Measurements from ENCODE around the gene LRRC31.
A peak's percentile ranks its signal among the peaks of the same experiment; 100 is the strongest.

The LRRC31 gene

GRCh38 chr3:169863458-169863899, 6.3 kb downstream of the LRRC31 start:
- DNase-seq (ENCODE audit: low read depth, low spot score) = peak; percentile 24

DNA sequence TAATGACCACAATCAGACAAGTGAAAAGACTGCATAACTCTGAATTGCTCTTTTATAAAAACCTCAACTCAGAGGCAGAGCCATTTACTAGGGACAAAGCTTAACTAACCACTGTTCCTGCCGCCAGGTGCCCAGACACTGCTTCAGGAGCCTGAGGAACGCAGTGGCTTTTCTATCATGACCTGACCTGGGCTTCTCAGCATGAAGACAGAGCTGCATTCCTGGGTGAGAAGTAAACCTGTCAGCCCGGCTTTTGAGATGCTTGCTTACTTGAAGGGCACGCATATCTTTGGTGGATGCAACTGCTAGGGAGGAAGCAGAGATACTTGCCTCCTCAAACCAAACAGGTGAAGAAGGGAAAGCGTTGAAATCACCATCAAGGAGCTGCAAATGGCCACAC, 7.9 kb downstream of the LRRC31 start:
- DNase-seq (ENCODE audit: low read depth, low spot score) = no peak

GRCh38 chr3:169857811-169858210, 11.9 kb downstream of the LRRC31 start:
- DNase-seq (ENCODE audit: low read depth, low spot score) = no peak

DNA sequence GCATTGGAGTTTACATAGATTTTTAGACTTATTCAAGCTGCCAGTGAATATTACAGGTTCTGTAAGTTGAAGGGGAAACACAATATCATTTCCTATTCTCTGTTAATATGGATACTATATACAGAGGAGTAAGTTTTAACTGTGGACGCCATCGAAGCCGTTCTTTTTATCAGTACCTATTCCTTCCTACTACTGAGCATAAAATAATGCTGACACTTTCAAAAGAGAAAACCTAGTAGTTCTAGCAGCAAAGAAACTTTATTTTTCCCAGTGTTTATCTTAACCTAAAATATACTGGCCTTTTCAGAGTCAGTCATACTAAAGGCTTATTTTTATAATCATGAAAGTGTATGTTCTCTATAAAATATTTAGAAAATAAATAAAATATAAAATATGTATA, 14.2 kb downstream of the LRRC31 start:
- DNase-seq (ENCODE audit: low read depth, low spot score) = no peak

DNA sequence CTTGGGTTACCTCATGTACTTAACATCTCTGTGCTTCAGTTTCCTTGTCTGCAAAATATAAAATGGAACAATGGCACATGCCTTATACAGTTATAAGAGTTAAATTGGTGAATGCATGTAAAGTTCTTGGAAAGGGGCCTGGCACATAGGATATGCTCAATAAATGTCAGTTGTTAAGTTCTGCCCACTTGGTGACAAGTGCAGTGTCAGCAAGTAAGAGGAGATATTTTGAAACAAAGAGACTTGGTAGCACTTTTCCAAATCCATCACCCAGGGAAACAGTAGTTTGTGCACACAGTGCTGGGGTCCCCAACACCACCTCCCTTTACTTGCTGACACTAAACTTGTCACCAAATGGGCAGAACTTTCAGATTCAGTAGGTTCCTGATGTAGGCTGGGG, 19.1 kb downstream of the LRRC31 start:
- DNase-seq (ENCODE audit: low read depth, low spot score) = no peak

GRCh38 chr3:169848741-169849140, 21.0 kb downstream of the LRRC31 start:
- no peak for DNase-seq (ENCODE audit: low read depth, low spot score)

GRCh38 chr3:169847896-169848295, 21.8 kb downstream of the LRRC31 start:
- DNase-seq (ENCODE audit: low read depth, low spot score) = no peak

DNA sequence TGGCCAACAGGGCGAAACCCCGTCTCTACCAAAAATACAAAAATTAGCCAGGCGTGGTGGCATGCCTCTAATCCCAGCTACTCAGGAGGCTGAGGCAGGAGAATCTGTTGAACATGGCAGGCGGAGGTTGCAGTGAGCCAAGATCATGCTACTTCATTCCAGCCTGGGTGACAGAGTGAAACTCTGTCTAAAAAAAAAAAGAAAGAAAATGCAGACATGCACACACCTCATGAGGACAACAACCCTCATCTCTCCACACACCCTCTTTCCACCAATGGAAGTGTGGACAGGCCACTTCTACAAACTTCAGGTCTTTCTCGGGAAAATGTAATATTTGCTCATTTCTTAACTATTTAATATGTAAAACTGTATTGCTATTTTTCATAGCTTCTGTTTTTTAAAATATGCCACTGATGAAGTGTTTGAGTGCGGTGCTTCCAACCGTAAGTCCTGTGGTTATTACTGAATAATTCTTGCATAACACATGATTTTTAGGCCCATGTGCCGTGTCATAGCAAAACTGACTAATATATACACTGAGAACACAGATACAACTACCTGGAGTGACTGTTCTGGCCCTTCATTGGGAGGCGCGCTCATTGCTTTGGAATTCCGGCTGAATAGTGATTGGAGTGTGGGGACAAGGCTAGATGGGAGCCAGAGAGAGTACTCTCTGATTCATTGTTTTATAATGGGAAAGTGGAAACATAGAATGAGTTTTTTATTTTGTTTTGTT, 23.1 kb downstream of the LRRC31 start:
- no peak for DNase-seq (ENCODE audit: low read depth, low spot score)

DNA sequence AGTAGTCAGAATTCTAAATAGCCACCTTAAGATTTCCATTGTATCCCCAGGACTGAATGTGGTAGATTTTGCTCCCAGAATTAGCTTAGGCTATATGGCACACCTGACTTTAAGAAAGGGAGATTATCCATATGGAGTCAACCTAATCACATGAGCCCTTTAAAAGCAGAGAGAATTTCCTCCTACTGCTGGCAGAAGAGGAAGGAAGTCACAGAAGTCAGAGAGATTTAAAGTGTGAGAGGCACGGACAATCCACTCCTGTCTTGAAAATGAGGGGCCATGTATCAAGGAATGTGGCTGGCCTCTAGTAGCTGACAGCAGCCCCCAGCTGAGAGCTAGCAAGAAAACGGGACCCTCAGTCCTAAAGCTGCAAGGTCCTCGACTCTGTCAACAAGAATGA, 26.8 kb downstream of the LRRC31 start:
- DNase-seq (ENCODE audit: low read depth, low spot score) = no peak

GRCh38 chr3:169841171-169841570, 28.6 kb downstream of the LRRC31 start:
- DNase-seq (ENCODE audit: low read depth, low spot score) = no peak

GRCh38 chr3:169838511-169839030, 31.2 kb downstream of the LRRC31 start:
- no peak for DNase-seq (ENCODE audit: low read depth, low spot score)

GRCh38 chr3:169836942-169837275, 32.8 kb downstream of the LRRC31 start:
- DNase-seq (ENCODE audit: low read depth, low spot score) = no peak

DNA sequence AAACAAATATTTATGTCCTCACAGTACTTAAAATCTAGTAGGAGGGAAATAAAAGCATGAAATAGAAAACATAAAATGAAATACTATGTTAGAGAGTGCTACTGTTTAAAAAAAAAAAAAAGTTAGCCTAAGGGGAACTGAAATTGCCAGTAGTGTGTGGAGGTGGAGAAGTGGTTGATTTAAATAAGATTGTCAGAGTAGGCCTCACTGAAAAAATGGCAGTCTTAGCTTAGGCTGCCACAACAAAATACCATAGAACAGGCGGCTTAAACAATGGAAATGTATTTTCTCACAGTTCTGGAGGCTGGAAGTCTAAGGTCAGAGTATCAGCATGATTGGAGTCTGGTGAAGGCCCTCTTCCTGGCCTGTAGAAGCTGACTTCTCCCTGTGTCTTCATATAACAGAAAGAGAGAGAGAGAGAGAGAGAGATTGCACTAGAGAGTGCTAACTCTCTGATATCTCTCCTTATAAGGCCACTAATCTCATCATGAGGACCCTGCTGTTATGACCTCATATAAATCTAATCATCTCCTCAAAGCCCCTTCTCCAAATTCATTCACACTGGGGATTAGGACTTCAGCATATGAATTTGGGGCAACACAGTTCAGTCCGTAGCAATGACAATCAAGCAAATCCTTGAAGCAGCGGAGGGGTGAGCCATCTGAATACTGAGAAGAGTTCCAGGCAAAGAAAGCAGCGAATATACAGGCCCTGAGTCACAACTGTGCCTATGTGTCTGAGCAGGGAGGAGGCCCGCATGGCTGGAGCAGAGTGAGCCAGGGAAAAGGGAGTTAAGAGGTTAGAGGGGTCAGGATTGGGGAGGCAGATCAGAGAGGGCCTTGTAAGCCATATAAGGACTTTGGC, 33.4 kb downstream of the LRRC31 start:
- DNase-seq (ENCODE audit: low read depth, low spot score) = no peak

DNA sequence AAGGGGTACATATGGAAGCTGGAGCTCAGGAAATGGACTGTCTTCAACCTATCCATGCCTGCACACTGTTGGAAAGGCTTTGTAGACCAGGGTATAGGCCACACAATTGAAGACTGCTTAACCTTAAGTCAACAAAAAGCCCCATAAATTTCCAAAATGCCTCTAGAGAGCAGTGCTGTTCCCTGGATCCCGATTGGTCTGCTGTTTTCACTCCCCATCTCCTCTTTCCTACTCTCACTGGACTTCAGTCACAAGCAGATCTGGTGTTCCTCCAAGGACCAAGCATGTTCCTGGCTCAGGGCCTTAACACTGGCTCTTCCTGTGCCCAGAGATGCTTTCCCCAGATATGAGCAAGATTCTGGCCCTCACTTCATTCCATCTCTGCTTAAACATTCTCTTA, 34.2 kb downstream of the LRRC31 start:
- DNase-seq (ENCODE audit: low read depth, low spot score) = no peak

- DNase-seq (ENCODE audit: low read depth, low spot score) = no peak
These were observed 42.0 kb downstream of the LRRC31 start for GRCh38 chr3:169827712-169828111.

DNA sequence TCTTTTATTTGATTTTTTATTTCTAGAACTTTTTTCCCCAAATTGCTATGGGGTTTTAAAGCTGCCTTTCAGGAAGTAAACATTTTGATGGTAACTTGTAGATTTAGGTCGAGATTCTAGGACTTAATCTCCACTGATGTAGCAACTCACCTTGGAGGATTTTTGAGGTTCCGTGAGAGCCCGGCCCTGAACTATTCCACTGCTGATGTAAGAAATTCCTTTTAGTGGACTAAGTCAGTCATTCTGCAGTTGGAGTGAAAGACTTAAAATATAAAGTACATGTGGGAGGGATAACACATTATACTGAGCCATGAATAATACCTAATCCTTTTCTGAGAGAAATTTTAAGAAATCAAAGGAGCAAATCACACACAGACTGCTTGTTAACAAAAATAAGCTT, 44.4 kb downstream of the LRRC31 start:
- no peak for DNase-seq (ENCODE audit: low read depth, low spot score)

DNA sequence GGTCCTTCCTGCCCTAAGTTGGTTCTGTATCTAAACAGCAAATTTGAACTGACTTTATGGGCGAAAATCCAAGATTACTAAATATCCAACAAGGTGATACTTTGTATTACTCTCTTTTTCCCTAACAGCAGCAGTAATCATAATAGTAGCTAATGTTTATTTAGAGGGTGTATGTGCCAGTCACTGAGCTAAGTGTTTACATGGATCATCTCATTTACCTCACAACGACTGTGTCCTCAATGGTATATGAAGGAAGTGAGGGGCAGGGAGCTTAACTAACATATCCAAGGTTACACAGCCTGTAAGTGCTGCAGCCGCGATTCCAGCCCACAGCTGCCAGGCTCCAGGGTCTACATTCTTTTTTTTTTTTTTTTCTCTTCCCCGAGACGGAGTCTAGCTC, 46.8 kb downstream of the LRRC31 start:
- DNase-seq (ENCODE audit: low read depth, low spot score) = no peak

- no peak for DNase-seq (ENCODE audit: low read depth, low spot score)
These were observed 47.2 kb downstream of the LRRC31 start for GRCh38 chr3:169822540-169822939.

GRCh38 chr3:169822091-169822490, 47.6 kb downstream of the LRRC31 start:
- DNase-seq (ENCODE audit: low read depth, low spot score) = no peak

DNA sequence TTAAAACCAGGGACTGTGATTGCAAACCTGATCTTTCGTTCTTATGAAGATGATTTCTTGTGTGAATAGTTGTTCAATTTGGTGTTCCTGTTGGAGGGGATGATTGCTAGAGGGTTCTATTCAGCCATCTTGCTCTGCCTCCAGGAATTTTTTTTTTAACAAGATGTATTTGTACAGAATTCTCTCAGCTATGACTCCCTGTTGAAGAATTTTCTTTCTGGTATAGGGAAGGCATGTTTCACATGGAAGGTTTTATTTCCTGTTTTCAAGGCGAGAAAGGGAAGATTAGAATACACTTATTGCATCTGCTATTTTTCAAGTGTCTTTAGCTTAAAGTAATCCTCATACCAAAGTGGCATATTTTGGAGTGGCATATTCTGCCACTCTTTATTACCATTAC, 51.4 kb downstream of the LRRC31 start:
- no peak for DNase-seq (ENCODE audit: low read depth, low spot score)

- no peak for DNase-seq (ENCODE audit: low read depth, low spot score)
These were observed 54.1 kb downstream of the LRRC31 start for GRCh38 chr3:169815590-169816150.

DNA sequence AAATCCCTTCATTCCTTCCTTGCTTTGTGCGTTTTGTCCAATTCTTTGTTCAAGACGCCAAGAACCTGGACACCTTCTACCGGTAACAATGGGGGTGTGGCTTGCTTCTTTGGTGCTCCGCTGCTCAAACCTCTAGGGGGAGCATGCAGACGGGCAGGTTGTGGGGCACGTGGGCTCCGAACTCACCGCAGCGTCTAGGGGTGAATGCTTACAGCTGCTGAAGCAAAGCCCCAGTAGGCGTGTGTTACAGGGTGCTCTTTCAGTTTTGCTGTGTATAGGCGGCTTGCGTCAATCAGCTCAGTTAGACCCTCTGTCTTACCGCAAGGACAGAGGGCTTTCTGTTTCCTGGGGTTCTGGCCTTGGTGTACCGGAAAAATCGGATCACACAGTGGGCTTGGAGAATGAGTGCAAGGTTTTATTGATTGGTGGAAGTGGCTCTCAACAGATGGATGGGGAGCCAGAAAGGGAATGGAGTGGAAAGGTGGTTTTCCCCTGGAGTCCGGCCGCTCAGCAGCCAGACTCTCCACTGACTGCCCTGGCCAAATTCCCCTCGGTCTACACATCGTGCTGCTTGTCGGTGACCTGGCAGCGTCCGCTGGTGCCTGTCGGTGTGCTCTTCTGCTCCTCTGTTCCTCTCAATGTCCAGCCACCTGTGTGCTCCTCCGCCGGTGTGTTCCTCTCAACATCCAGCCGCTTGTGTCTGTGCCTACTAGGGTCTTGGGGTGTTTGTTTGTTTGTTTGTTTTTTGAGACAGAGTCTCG, 55.8 kb downstream of the LRRC31 start:
- DNase-seq (ENCODE audit: low read depth, low spot score) = no peak

Measured in smooth muscle cell of the brain vasculature (primary cell).